GM19099 (cell line): ENCODE results near the gene HIC1.

Experiments
- POLR2A ChIP-seq: IDR thresholded peaks from 3 replicates; pipeline ENCODE4 v1.6.1; 2011; ENCODE audit warnings: low read depth; ENCODE audit not compliant: insufficient read length; ENCODE audit errors: extremely low read depth

HIC1 gene

GRCh38 chr17:2050300-2051060 lies 4.4 kb upstream of the HIC1 start:
- no peak for TF ChIP-seq POLR2A

GRCh38 chr17:2051061-2051932 lies 3.6 kb upstream of the HIC1 start:
- no peak for TF ChIP-seq POLR2A

GRCh38 chr17:2051933-2052559 lies 2.9 kb upstream of the HIC1 start:
- no peak for TF ChIP-seq POLR2A

DNA sequence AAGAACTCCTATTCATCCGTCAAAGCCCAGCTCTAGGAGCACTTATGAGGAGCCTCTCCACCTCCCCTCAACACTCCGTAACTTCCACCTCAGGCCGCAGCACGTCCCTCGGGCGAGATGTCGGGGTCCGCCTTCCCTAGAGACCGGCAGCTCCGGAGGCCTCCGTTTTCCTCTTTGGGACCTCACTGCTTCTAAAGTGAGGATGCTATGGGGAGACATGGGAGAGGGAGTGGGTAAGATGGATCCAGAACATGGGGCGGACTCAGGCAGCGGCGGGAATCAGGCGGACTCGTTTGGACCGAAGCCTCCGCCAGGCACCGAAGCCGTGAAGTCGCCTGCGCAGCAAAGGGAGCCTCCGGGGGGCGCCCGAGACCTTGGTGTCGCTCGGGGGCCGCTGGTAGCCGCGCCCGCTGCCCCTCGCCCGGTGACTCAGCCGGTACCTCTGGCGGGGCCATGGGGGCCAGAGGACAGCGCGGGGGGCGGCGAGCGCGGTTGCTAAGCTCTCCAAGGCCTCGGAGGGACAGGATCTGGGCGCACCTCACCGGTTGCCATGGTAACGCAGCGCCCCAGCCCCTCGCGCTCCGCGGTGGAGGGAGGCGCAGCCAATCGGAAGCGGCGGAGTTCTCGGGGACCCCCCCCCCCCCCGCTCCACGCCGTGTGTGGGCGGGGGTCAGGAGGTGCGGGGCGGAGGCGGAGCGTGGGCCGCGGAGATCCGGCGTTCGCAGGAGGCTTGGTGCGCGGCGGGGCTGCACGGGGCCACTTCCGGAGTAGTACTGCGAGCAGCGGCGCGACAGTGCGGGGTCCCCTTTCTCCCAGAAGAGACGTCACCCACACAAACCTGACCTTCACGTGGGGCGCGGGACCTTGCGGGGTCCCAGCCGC lies 1.3 kb upstream of the HIC1 start:
- TF ChIP-seq POLR2A, result no peak

GRCh38 chr17:2054262-2054511 lies 716 bp upstream of the HIC1 start:
- no peak for TF ChIP-seq POLR2A

GRCh38 chr17:2055292-2056205 lies 646 bp downstream of the HIC1 start:
- TF ChIP-seq POLR2A, result peak; percentile 71

GRCh38 chr17:2056206-2057174 lies 1.6 kb downstream of the HIC1 start:
- TF ChIP-seq POLR2A, result no peak

DNA sequence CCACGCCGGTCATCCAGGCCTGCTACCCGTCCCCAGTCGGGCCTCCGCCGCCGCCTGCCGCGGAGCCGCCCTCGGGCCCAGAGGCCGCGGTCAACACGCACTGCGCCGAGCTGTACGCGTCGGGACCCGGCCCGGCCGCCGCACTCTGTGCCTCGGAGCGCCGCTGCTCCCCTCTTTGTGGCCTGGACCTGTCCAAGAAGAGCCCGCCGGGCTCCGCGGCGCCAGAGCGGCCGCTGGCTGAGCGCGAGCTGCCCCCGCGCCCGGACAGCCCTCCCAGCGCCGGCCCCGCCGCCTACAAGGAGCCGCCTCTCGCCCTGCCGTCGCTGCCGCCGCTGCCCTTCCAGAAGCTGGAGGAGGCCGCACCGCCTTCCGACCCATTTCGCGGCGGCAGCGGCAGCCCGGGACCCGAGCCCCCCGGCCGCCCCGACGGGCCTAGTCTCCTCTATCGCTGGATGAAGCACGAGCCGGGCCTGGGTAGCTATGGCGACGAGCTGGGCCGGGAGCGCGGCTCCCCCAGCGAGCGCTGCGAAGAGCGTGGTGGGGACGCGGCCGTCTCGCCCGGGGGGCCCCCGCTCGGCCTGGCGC lies 2.4 kb downstream of the HIC1 start:
- TF ChIP-seq POLR2A, result no peak

DNA sequence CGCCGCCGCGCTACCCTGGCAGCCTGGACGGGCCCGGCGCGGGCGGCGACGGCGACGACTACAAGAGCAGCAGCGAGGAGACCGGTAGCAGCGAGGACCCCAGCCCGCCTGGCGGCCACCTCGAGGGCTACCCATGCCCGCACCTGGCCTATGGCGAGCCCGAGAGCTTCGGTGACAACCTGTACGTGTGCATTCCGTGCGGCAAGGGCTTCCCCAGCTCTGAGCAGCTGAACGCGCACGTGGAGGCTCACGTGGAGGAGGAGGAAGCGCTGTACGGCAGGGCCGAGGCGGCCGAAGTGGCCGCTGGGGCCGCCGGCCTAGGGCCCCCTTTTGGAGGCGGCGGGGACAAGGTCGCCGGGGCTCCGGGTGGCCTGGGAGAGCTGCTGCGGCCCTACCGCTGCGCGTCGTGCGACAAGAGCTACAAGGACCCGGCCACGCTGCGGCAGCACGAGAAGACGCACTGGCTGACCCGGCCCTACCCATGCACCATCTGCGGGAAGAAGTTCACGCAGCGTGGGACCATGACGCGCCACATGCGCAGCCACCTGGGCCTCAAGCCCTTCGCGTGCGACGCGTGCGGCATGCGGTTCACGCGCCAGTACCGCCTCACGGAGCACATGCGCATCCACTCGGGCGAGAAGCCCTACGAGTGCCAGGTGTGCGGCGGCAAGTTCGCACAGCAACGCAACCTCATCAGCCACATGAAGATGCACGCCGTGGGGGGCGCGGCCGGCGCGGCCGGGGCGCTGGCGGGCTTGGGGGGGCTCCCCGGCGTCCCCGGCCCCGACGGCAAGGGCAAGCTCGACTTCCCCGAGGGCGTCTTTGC lies 3.1 kb downstream of the HIC1 start:
- TF ChIP-seq POLR2A, result no peak

GRCh38 chr17:2058586-2059546 lies 4.0 kb downstream of the HIC1 start:
- no peak for TF ChIP-seq POLR2A
